Nephron progenitor cell (in vitro differentiated cells): ENCODE results near the gene RNH1.

ENCODE experiments used
- DNase-seq: peaks from one replicate; pipeline ENCODE4 v3.0.0; 2021
- H3K27ac Mint-ChIP-seq: 2 replicates; pipeline ENCODE4 v1.8.0; 2021; ENCODE audit warnings: mild to moderate bottlenecking, moderate library complexity, mixed read lengths
- H3K27me3 Mint-ChIP-seq: 2 replicates; pipeline ENCODE4 v1.8.0; 2021; ENCODE audit warnings: mild to moderate bottlenecking, low read depth, mixed read lengths; ENCODE audit not compliant: poor library complexity
- H3K36me3 Mint-ChIP-seq: 2 replicates; pipeline ENCODE4 v1.8.0; 2021; ENCODE audit warnings: low read depth, mixed read lengths
- H3K4me1 Mint-ChIP-seq: 2 replicates; pipeline ENCODE4 v1.8.0; 2021; ENCODE audit warnings: mixed read lengths
- H3K4me3 Mint-ChIP-seq: 2 replicates; pipeline ENCODE4 v1.8.0; 2021; ENCODE audit warnings: mild to moderate bottlenecking, moderate library complexity, mixed read lengths
- H3K9me3 Mint-ChIP-seq: 2 replicates; pipeline ENCODE4 v1.8.0; 2021; ENCODE audit warnings: mild to moderate bottlenecking, moderate library complexity, mixed read lengths
- CTCF ChIP-seq: fragments of 200-600 bp; sonication (generic); IDR thresholded peaks from 2 replicates; pipeline ENCODE4 v1.5.0; 2021; ENCODE audit warnings: antibody characterized with exemption

Gene RNH1

DNA sequence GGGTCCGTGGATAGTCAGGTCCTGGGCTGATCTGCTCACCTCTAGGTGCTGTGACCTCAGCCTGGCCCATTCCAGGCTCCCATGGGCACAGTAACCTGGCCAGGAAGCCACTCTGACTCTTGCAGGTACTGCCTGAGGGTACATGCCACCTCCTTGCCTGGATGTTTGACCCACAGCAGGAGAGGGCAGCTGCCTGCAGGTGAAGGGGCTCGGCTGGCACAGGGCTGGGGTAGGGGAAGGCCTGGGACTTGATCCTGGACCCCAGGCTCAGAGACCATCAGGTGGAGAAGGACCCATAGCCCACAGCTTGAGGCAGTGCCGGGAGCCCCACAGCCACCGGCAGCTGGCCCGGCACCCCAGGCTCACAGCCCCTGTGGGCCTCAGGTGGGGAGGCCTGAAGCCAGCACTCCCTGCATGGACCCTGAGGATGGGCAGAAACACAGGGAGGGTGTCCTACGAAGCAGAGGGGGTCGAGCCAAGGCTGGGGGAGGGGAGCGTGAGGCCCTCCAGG lies 33.0 kb upstream of the RNH1 start:
- no peak overlapping the region for H3K27ac Mint-ChIP-seq
- peaks cover 27% of the 10 kb centered on the region for H3K27me3 Mint-ChIP-seq
- H3K36me3 Mint-ChIP-seq, result peaks cover 5% of the 10 kb centered on the region
- H3K9me3 Mint-ChIP-seq, result no peaks in the 10 kb centered on the region
- no peak for TF ChIP-seq CTCF
- H3K4me1 Mint-ChIP-seq, result peaks cover 26% of the 10 kb centered on the region
- no peak overlapping the region for H3K4me3 Mint-ChIP-seq
- no peak for DNase-seq

- H3K36me3 Mint-ChIP-seq, result peaks cover 5% of the 10 kb centered on the region
- H3K4me3 Mint-ChIP-seq, result peak overlapping the region; percentile 32
- H3K9me3 Mint-ChIP-seq, result no peaks in the 10 kb centered on the region
- H3K27ac Mint-ChIP-seq, result no peak overlapping the region
- no peak for TF ChIP-seq CTCF
- peak; percentile 3 for DNase-seq
- peaks cover 26% of the 10 kb centered on the region for H3K4me1 Mint-ChIP-seq
- peaks cover 27% of the 10 kb centered on the region for H3K27me3 Mint-ChIP-seq
Measured at GRCh38 chr11:538431-539051, 31.5 kb upstream of the RNH1 start.

DNA sequence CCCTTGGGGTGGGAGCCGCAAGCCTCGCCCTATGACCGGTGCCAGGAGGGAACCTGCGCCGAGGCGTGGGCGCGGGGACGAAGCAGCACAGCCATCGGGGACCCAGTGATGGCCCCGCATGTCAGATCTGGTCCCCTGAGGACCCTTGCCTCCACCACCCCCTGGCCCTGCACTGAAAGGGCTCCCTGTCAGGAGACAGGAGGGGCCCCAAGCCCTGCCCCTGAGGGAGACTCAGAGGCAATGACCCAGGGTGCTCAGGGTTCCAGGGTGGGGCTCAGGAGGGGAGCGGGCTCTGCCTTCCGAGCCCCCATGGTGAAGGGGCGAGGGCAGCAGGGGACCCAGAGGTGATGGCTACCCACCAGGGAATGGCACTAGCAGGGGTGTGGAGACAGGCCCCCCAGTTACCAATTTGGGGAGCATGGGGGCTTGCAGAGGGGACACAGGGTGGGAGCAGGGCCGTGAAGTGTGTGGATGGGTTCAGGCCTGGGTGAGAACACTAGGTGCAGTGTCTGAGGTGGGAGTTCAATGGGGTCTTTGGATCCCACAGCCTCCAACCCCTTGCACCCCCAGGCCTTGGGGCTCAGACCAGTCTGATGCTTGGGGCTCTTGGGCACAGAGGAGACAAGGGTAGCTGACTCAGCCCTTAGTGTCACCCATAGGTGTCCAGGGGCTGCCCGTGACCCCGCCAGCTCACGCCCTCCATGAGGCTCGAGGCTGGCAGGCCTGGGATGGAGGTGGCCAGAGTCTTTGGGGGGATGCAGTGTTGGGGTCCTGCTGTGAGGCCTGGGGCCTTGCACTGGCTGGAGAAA lies 30.8 kb upstream of the RNH1 start:
- H3K27ac Mint-ChIP-seq, result no peak overlapping the region
- H3K36me3 Mint-ChIP-seq, result peaks cover 5% of the 10 kb centered on the region
- H3K4me1 Mint-ChIP-seq, result peaks cover 26% of the 10 kb centered on the region
- peak overlapping the region; percentile 60 for H3K4me3 Mint-ChIP-seq
- H3K27me3 Mint-ChIP-seq, result peaks cover 27% of the 10 kb centered on the region
- TF ChIP-seq CTCF, result no peak
- no peak for DNase-seq
- H3K9me3 Mint-ChIP-seq, result no peaks in the 10 kb centered on the region

DNA sequence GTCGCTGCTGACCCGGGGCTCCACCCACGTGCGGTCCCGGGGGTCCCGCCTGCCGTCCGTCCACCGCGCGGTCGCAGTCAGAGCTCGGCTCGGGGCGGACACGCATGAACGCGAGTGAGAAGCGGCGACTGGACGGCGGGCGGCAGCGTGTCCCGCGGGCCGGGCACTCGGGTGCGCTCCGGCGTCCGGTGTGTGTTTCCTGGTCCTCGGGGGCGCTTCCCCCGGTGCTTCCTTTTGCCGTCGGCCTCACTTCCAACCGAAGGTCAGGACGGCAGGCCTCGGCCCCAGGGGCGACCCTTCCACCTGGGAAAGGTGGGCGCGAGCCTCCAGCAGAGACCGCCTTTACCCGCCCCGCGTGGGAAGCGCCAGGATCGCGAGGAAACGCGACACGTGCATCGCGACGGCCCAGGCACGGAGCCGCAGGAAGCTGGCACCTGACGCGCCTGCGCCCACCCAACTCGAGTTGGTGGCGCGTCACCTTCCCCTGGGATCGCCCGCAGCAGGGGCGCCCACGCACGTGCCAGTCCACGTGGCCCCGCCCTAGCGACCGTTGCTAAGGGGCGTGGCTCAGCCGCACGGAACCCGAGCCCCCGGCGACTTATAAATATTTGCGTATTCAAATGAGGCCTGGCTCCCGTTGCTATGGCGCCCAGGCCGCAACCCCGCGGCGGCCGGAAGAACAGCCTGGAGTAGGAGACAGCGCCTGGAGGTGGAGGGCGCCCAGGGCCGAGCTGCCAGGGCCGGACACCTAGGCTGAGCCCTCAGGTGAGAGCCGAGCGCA lies 30.0 kb upstream of the RNH1 start, which contains the start of gene LRRC56:
LRRC56 (plus strand) TSS at position 687 of the 781 bp plus-strand sequence. CDS start 3,158 bp downstream, outside the sequence.
- DNase-seq, result peak; percentile 90
- H3K4me3 Mint-ChIP-seq, result peak within 1 kb of the TSS; percentile 91
- H3K36me3 Mint-ChIP-seq, result no peaks in the 10 kb centered on the region
- peaks cover 22% of the 10 kb centered on the region for H3K4me1 Mint-ChIP-seq
- TF ChIP-seq CTCF, result no peak
- H3K9me3 Mint-ChIP-seq, result no peaks in the 10 kb centered on the region
- H3K27ac Mint-ChIP-seq, result no peak within 1 kb of the TSS
- peaks cover 27% of the 10 kb centered on the region for H3K27me3 Mint-ChIP-seq

DNA sequence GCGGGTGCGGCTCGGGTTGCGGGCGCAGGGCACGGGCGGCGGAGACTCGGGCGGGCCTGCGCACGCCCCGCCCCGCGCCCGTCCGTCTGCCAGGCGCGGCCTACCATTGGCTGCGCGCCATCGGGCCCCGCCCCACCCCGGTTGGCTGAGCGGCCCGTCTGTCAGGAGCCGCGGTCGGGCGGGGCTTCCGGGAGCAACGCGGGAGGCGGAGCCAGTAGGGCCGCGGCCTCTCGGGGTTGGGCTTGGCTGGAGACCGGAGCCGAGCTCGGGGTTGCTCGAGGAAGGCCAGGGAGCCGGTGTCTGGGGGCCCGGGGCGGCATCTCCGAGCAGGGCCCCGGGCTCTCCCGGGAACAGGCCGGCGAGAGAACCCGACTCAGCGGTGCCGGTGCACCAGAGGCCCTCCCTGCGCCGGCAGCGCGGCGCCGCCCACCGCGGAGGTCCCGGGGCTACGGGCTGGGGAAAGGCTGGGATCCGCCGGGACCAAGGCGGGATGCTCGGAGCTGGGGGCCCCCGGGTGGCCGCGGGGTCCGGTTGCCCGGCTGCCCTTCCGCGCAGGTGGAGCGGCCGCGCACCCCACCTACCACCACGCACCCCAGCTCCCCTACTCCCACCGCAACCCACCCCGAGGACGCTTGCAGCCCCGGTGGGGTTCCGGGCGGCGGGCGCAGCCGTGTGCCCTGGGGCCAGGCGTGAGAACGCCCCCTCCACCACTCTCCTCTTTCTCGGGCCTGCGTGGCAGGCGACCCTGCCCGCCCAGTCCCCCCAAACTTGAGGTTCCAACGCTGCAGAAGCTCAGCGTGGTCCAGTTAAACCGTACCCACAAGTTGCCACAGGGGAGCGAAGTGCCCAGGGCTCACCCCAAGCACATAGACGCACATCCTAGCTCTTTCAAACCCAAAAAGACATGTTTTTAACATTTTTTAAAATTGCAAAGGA lies 28.7 kb upstream of the RNH1 start, which contains the start of gene HRAS:
HRAS (minus strand) TSS at position 58 of the 936 bp plus-strand sequence.
- no peak within 1 kb of the TSS for H3K27ac Mint-ChIP-seq
- H3K27me3 Mint-ChIP-seq, result peaks cover 27% of the 10 kb centered on the region
- no peaks in the 10 kb centered on the region for H3K36me3 Mint-ChIP-seq
- peak within 1 kb of the TSS; percentile 91 for H3K4me3 Mint-ChIP-seq
- peak; percentile 97 for DNase-seq
- H3K4me1 Mint-ChIP-seq, result peaks cover 22% of the 10 kb centered on the region
- no peaks in the 10 kb centered on the region for H3K9me3 Mint-ChIP-seq
- TF ChIP-seq CTCF, result no peak
